IPS DF 6.9 (cell line): ENCODE results near the gene FCHO2.
"Not testable (repeated sequence)": the region's sequence is repeated elsewhere in the genome, so short reads cannot be mapped to it uniquely, and the experiment has no call there.

Source experiments
- DNase-seq: peaks from one replicate; pipeline ENCODE4 v3.0.0-alpha.2; 2013; ENCODE audit warnings: low read depth, low spot score
- H3K27ac ChIP-seq: one replicate; pipeline ENCODE4 v1.5.1; 2013; ENCODE audit warnings: low read length, control low read depth
- H3K27me3 ChIP-seq: 2 replicates; pipeline ENCODE4 v1.6.1; 2013; ENCODE audit warnings: mild to moderate bottlenecking, low read length; ENCODE audit not compliant: control insufficient read depth, insufficient read depth
- H3K36me3 ChIP-seq: 2 replicates; pipeline ENCODE4 v1.6.1; 2013; ENCODE audit warnings: low read length; ENCODE audit not compliant: control insufficient read depth, insufficient read depth
- H3K4me1 ChIP-seq: 2 replicates; pipeline ENCODE4 v1.6.1; 2013; ENCODE audit warnings: low read length; ENCODE audit not compliant: control insufficient read depth, insufficient read depth
- H3K4me3 ChIP-seq: 2 replicates; pipeline ENCODE4 v1.5.1; 2013; ENCODE audit warnings: mild to moderate bottlenecking, low read length
- H3K9me3 ChIP-seq: 2 replicates; pipeline ENCODE4 v1.6.1; 2013; ENCODE audit warnings: low read length, inconsistent platforms; ENCODE audit not compliant: control insufficient read depth, insufficient read depth
- WGBS: extraction: QIAGEN DNeasy Blood & Tissue Kit; methylation state at CpG from one replicate; pipeline ENCODE4 v1.1.7; 2013; ENCODE audit warnings: mixed read lengths, missing lambda C conversion rate; ENCODE audit not compliant: insufficient read length, insufficient coverage; 5-methylcytosine and 5-hydroxymethylcytosine counted together

The FCHO2 gene, protein sequence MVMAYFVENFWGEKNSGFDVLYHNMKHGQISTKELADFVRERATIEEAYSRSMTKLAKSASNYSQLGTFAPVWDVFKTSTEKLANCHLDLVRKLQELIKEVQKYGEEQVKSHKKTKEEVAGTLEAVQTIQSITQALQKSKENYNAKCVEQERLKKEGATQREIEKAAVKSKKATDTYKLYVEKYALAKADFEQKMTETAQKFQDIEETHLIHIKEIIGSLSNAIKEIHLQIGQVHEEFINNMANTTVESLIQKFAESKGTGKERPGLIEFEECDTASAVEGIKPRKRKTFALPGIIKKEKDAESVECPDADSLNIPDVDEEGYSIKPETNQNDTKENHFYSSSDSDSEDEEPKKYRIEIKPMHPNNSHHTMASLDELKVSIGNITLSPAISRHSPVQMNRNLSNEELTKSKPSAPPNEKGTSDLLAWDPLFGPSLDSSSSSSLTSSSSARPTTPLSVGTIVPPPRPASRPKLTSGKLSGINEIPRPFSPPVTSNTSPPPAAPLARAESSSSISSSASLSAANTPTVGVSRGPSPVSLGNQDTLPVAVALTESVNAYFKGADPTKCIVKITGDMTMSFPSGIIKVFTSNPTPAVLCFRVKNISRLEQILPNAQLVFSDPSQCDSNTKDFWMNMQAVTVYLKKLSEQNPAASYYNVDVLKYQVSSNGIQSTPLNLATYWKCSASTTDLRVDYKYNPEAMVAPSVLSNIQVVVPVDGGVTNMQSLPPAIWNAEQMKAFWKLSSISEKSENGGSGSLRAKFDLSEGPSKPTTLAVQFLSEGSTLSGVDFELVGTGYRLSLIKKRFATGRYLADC

GRCh38 chr5:72955768-72956323 is at the start of gene FCHO2:
Gene FCHO2, plus strand, starts transcription at chr5:72956041. Its CDS starts 56 bp downstream, at chr5:72956097.
- Histone ChIP-seq H3K4me3 (peak within 1 kb of the TSS; percentile 86), H3K27ac (no peak within 1 kb of the TSS), H3K36me3 (no peaks in the 10 kb centered on the region), H3K4me1 (peaks cover 2% of the 10 kb centered on the region; the same call in 1 of the 2 replicates), H3K27me3 (no peaks in the 10 kb centered on the region), H3K9me3 (no peaks in the 10 kb centered on the region)
- DNase-seq: peak; percentile 91
- WGBS: no CpG with 5 or more reads among the region's 64 CpGs

DNA sequence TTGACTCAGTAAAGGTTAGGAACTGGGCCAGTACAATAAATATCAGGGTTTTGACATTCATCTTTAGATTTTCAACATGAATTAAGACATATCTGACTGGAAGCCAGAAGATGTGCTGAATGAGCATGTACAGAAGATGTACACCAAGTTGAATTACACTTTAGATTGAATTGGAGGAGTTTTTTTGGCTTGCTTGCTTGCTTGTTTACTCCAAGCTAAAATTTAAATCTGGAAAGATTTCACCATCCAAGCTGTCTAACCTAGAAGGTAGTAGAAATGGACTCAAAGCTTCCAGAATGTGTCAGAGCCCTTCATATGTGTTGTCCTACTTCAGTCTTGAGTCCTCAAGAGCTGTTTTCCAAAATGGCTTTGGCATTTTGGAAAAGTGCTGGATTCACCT is 49.0 kb upstream of the FCHO2 start:
- peaks cover 7% of the 10 kb centered on the region; the same call in 1 of the 2 replicates for H3K36me3 ChIP-seq
- H3K27me3 ChIP-seq: no peaks in the 10 kb centered on the region
- no peaks in the 10 kb centered on the region for H3K4me1 ChIP-seq
- no peaks in the 10 kb centered on the region for H3K9me3 ChIP-seq
- H3K4me3 ChIP-seq: no peak overlapping the region
- H3K27ac ChIP-seq: no peak overlapping the region
- DNase-seq: no peak

DNA sequence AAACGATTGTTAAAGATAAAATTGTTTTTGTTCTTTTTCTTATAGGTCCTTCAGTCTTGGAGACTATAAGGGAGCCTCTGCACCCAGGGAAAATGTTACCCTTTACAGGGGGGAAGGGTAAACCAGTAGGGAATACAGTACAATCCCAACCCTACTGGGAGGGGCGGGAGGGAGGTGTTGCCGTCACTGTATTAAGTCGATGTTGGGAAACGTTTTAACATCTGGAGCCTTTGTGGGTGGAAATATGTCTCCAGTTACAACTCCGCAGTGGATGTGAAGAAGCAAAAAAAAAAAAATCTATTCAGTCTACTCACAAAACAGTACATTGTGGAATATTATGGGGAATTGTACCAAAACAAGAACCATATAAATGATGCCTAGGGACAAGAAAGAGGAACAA is 47.2 kb upstream of the FCHO2 start:
- no peak for DNase-seq
- H3K27me3 ChIP-seq: no peaks in the 10 kb centered on the region
- H3K36me3 ChIP-seq: peaks cover 7% of the 10 kb centered on the region; the same call in 1 of the 2 replicates
- H3K4me1 ChIP-seq: no peaks in the 10 kb centered on the region
- H3K4me3 ChIP-seq: no peak overlapping the region
- H3K27ac ChIP-seq: no peak overlapping the region
- no CpG with 5 or more reads among the region's 6 CpGs for WGBS
- no peaks in the 10 kb centered on the region for H3K9me3 ChIP-seq

GRCh38 chr5:72917371-72917776 is 38.5 kb upstream of the FCHO2 start:
- H3K4me1 ChIP-seq: no peaks in the 10 kb centered on the region
- 100% methylated on average over 1 of the region's 1 CpG for WGBS
- no peaks in the 10 kb centered on the region for H3K36me3 ChIP-seq
- no peaks in the 10 kb centered on the region for H3K9me3 ChIP-seq
- H3K27ac ChIP-seq: no peak overlapping the region
- DNase-seq: no peak
- no peak overlapping the region for H3K4me3 ChIP-seq
- no peaks in the 10 kb centered on the region for H3K27me3 ChIP-seq

GRCh38 chr5:72920690-72921502 is 34.9 kb upstream of the FCHO2 start:
- no peaks in the 10 kb centered on the region for H3K4me1 ChIP-seq
- DNase-seq: no peak
- H3K27me3 ChIP-seq: no peaks in the 10 kb centered on the region
- H3K4me3 ChIP-seq: no peak overlapping the region
- H3K27ac ChIP-seq: no peak overlapping the region
- no peaks in the 10 kb centered on the region for H3K36me3 ChIP-seq
- WGBS: no CpG with 5 or more reads among the region's 4 CpGs
- H3K9me3 ChIP-seq: no peaks in the 10 kb centered on the region

GRCh38 chr5:72921886-72922285 is 34.0 kb upstream of the FCHO2 start:
- no peak for DNase-seq
- H3K27ac ChIP-seq: no peak overlapping the region
- no peak overlapping the region for H3K4me3 ChIP-seq
- no peaks in the 10 kb centered on the region for H3K27me3 ChIP-seq
- no CpG with 5 or more reads among the region's 2 CpGs for WGBS
- H3K4me1 ChIP-seq: no peaks in the 10 kb centered on the region
- H3K36me3 ChIP-seq: no peaks in the 10 kb centered on the region
- H3K9me3 ChIP-seq: no peaks in the 10 kb centered on the region

GRCh38 chr5:72922422-72922821 is 33.4 kb upstream of the FCHO2 start:
- Histone ChIP-seq H3K27ac (no peak overlapping the region), H3K9me3 (no peaks in the 10 kb centered on the region), H3K4me3 (no peak overlapping the region), H3K27me3 (no peaks in the 10 kb centered on the region), H3K36me3 (no peaks in the 10 kb centered on the region), H3K4me1 (no peaks in the 10 kb centered on the region)
- WGBS: no CpG with 5 or more reads among the region's 1 CpG
- no peak for DNase-seq

- no peak overlapping the region for H3K4me3 ChIP-seq
- no peaks in the 10 kb centered on the region for H3K36me3 ChIP-seq
- H3K4me1 ChIP-seq: 0 out of 2 replicates have a peak, but pooled peaks cover 2% of the 10 kb centered on the region
- H3K27me3 ChIP-seq: no peaks in the 10 kb centered on the region
- no peak overlapping the region for H3K27ac ChIP-seq
- WGBS: no CpG with 5 or more reads among the region's 33 CpGs
- no peaks in the 10 kb centered on the region for H3K9me3 ChIP-seq
- DNase-seq: no peak
These were observed 30.4 kb upstream of the FCHO2 start for GRCh38 chr5:72925336-72926010.

DNA sequence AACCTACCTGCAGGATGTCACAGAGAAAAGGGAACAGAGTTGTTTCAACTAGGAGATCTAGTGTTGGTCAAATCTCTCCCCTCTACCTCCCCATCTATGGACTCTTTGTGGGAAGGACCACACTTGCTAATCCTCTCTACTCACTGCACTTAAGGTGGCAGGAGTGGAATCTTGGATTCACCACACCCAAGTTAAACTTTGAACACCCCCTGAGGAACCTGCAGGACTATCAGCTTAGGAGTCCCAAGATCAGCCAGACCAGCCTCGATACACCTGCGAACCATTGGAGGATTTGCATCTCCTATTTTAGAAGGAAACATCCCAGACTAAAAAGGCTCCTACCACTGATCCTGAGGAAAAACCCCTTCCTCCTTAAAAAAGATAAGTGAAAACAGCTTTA is 23.2 kb upstream of the FCHO2 start:
- H3K4me3 ChIP-seq, H3K27me3 ChIP-seq, DNase-seq, H3K36me3 ChIP-seq, H3K4me1 ChIP-seq, H3K9me3 ChIP-seq, H3K27ac ChIP-seq: not testable (repeated sequence)
- whole genome bisulfite sequencing: no CpG with 5 or more reads among the region's 2 CpGs
